Nephron (organoid): ENCODE data around the gene LCP1.

Experiments
- H3K27ac Mint-ChIP-seq, 3 experiments: 2 replicates each; pipeline ENCODE4 v1.8.0; 2020; ENCODE audit warnings: mixed read lengths in 3 of 3, mild to moderate bottlenecking in 2 of 3, moderate library complexity in 1 of 3
- H3K27me3 Mint-ChIP-seq: 2 replicates; pipeline ENCODE4 v1.8.0; 2021; ENCODE audit warnings: low read depth, mild to moderate bottlenecking, moderate library complexity, mixed read lengths
- H3K36me3 Mint-ChIP-seq: 2 replicates; pipeline ENCODE4 v1.8.0; 2020; ENCODE audit warnings: low read depth, mixed read lengths
- H3K4me1 Mint-ChIP-seq: 2 replicates; pipeline ENCODE4 v1.8.0; 2020; ENCODE audit warnings: mixed read lengths
- H3K4me3 Mint-ChIP-seq, 3 experiments: 2 replicates each; pipeline ENCODE4 v1.8.0; 2020; ENCODE audit warnings: mild to moderate bottlenecking in 3 of 3, mixed read lengths in 3 of 3, moderate library complexity in 2 of 3
- H3K9me3 Mint-ChIP-seq: 2 replicates; pipeline ENCODE4 v1.8.0; 2020; ENCODE audit warnings: mixed read lengths
- CTCF ChIP-seq, 3 experiments: fragments of 200-600 bp; sonication (generic); IDR thresholded peaks; one replicate each; pipeline ENCODE4 v1.5.0; 2021; ENCODE audit warnings: antibody characterized with exemption in 3 of 3; ENCODE audit not compliant: unreplicated experiment in 3 of 3

Gene LCP1

GRCh38 chr13:46085737-46086136 lies 96.2 kb downstream of the LCP1 start:
- H3K9me3 Mint-ChIP-seq, result no peaks in the 10 kb centered on the region
- no peaks in the 10 kb centered on the region for H3K4me1 Mint-ChIP-seq
- no peak overlapping the region for H3K4me3 Mint-ChIP-seq
- TF ChIP-seq CTCF (IDR thresholded peaks at IDR 0.05; ENCODE audit: unreplicated experiment in 3 of 3), result no peak
- no peaks in the 10 kb centered on the region for H3K36me3 Mint-ChIP-seq
- H3K27me3 Mint-ChIP-seq, result no peaks in the 10 kb centered on the region
- no peak overlapping the region for H3K27ac Mint-ChIP-seq

GRCh38 chr13:46082324-46082723 lies 99.7 kb downstream of the LCP1 start:
- Mint-ChIP-seq H3K4me1 (no peaks in the 10 kb centered on the region), H3K27ac (no peak overlapping the region), H3K27me3 (peaks cover 4% of the 10 kb centered on the region), H3K4me3 (no peak overlapping the region), H3K9me3 (no peaks in the 10 kb centered on the region), H3K36me3 (no peaks in the 10 kb centered on the region)
- no peak for TF ChIP-seq CTCF (IDR thresholded peaks at IDR 0.05; ENCODE audit: unreplicated experiment in 3 of 3)

- H3K4me3 Mint-ChIP-seq, result no peak overlapping the region
- peaks cover 2% of the 10 kb centered on the region for H3K9me3 Mint-ChIP-seq
- no peaks in the 10 kb centered on the region for H3K4me1 Mint-ChIP-seq
- TF ChIP-seq CTCF (IDR thresholded peaks at IDR 0.05; ENCODE audit: unreplicated experiment in 3 of 3), result no peak
- peaks cover 4% of the 10 kb centered on the region for H3K27me3 Mint-ChIP-seq
- no peak overlapping the region for H3K27ac Mint-ChIP-seq
- H3K36me3 Mint-ChIP-seq, result no peaks in the 10 kb centered on the region
Measured at GRCh38 chr13:46079770-46080169, 102.2 kb downstream of the LCP1 start.

GRCh38 chr13:46077265-46077664 lies 104.7 kb downstream of the LCP1 start:
- Mint-ChIP-seq H3K4me1 (no peaks in the 10 kb centered on the region), H3K27ac (no peak overlapping the region), H3K4me3 (no peak overlapping the region), H3K36me3 (no peaks in the 10 kb centered on the region), H3K27me3 (peaks cover 4% of the 10 kb centered on the region), H3K9me3 (peaks cover 2% of the 10 kb centered on the region)
- no peak for TF ChIP-seq CTCF (IDR thresholded peaks at IDR 0.05; ENCODE audit: unreplicated experiment in 3 of 3)

- TF ChIP-seq CTCF (IDR thresholded peaks at IDR 0.05; ENCODE audit: unreplicated experiment in 3 of 3), result no peak
- no peak overlapping the region for H3K27ac Mint-ChIP-seq
- no peak overlapping the region for H3K4me3 Mint-ChIP-seq
- H3K27me3 Mint-ChIP-seq, result peaks cover 4% of the 10 kb centered on the region
- H3K4me1 Mint-ChIP-seq, result no peaks in the 10 kb centered on the region
- peaks cover 2% of the 10 kb centered on the region for H3K9me3 Mint-ChIP-seq
- no peaks in the 10 kb centered on the region for H3K36me3 Mint-ChIP-seq
Measured at GRCh38 chr13:46076827-46077226, 105.2 kb downstream of the LCP1 start.
